CD14-positive monocyte (primary cell): ENCODE measurements around the gene TRNT1. TPM values are rescaled to one million over a fixed set of nuclear protein-coding genes. Genes with fewer than 3 reads are reported as not detected.

Experiments
- DNase-seq, 3 donors: peaks; one replicate each; pipeline ENCODE4 v3.0.0-alpha.2; 2011 to 2022
- H2AFZ ChIP-seq: 2 replicates; pipeline ENCODE4 v1.6.0; 2012; ENCODE audit warnings: mild to moderate bottlenecking, low read depth, low read length, inconsistent platforms; ENCODE audit not compliant: insufficient read depth, poor library complexity, severe bottlenecking
- H3K27ac ChIP-seq, 2 donors: 1 replicate in 1 of 2; 2 replicates in 1 of 2; pipeline ENCODE4 v1.5.1; 2012 to 2013; ENCODE audit warnings: low read length in 2 of 2, control low read depth in 1 of 2, inconsistent platforms in 1 of 2, low read depth in 1 of 2, mild to moderate bottlenecking in 1 of 2
- H3K27me3 ChIP-seq, 2 donors: one replicate each; pipeline versions ENCODE4 v1.6.0 to v1.6.1; 2011 to 2013; ENCODE audit warnings: low read length in 2 of 2; ENCODE audit not compliant: control insufficient read depth in 2 of 2, insufficient read depth in 2 of 2
- H3K36me3 ChIP-seq, 2 donors: replicated peaks in 1 of 2; 1 replicate in 1 of 2; 2 replicates in 1 of 2; pipeline versions ENCODE4 v1.5.1 to v1.6.1; 2012 to 2013; ENCODE audit warnings: low read length in 2 of 2, control low read depth in 1 of 2, inconsistent platforms in 1 of 2, mild to moderate bottlenecking in 1 of 2; ENCODE audit not compliant: insufficient read depth in 2 of 2, control insufficient read depth in 1 of 2
- H3K4me1 ChIP-seq, 2 donors: 1 replicate in 1 of 2; 2 replicates in 1 of 2; pipeline versions ENCODE4 v1.5.1 to v1.6.1; 2012 to 2013; ENCODE audit warnings: low read length in 2 of 2, control low read depth in 1 of 2, inconsistent platforms in 1 of 2, mild to moderate bottlenecking in 1 of 2, moderate library complexity in 1 of 2; ENCODE audit not compliant: insufficient read depth in 2 of 2, control insufficient read depth in 1 of 2
- H3K4me2 ChIP-seq: replicated peaks from 2 replicates; pipeline ENCODE3; 2012; ENCODE audit warnings: low read length, moderate library complexity, mild to moderate bottlenecking; ENCODE audit not compliant: poor library complexity, severe bottlenecking; ENCODE audit errors: extremely low read depth
- H3K4me3 ChIP-seq, 3 experiments: fragments of 200-600 bp in 1 of 3; sonication (generic) in 1 of 3; replicated peaks in 1 of 3; 1 replicate in 2 of 3; 2 replicates in 1 of 3; pipeline ENCODE4 v1.5.1; 2011 to 2013; ENCODE audit warnings: low read length in 3 of 3, mild to moderate bottlenecking in 3 of 3, control low read depth in 2 of 3, low read depth in 2 of 3, inconsistent platforms in 1 of 3, moderate library complexity in 1 of 3
- H3K79me2 ChIP-seq: 2 replicates; pipeline ENCODE4 v1.6.0; 2012; ENCODE audit warnings: mild to moderate bottlenecking, control low read depth, inconsistent platforms, low read length, moderate library complexity; ENCODE audit not compliant: insufficient read depth
- H3K9ac ChIP-seq: 2 replicates; pipeline ENCODE4 v1.6.0; 2017; ENCODE audit warnings: low read length, mild to moderate bottlenecking; ENCODE audit not compliant: insufficient read depth, poor library complexity, severe bottlenecking
- H3K9me3 ChIP-seq, 2 donors: replicated peaks in 1 of 2; 1 replicate in 1 of 2; 2 replicates in 1 of 2; pipeline versions ENCODE4 v1.5.1 to v1.6.1; 2012 to 2013; ENCODE audit warnings: low read length in 2 of 2, control low read depth in 1 of 2; ENCODE audit not compliant: control insufficient read depth in 1 of 2, insufficient read depth in 1 of 2
- H4K20me1 ChIP-seq: 2 replicates; pipeline ENCODE4 v1.6.0; 2012; ENCODE audit warnings: mild to moderate bottlenecking, low read length, control low read depth, moderate library complexity; ENCODE audit not compliant: insufficient read depth
- H3K27ac Mint-ChIP-seq, 7 donors: one replicate each; pipeline ENCODE4 v1.8.0; 2020; ENCODE audit warnings: mild to moderate bottlenecking in 7 of 7, mixed read lengths in 7 of 7, moderate library complexity in 6 of 7, inconsistent platforms in 2 of 7
- H3K27me3 Mint-ChIP-seq, 3 donors: one replicate each; pipeline ENCODE4 v1.8.0; 2021 to 2022; ENCODE audit warnings: low read depth in 3 of 3, mild to moderate bottlenecking in 3 of 3, mixed read lengths in 3 of 3, moderate library complexity in 3 of 3, inconsistent platforms in 1 of 3
- H3K36me3 Mint-ChIP-seq, 2 donors: one replicate each; pipeline ENCODE4 v1.8.0; 2020; ENCODE audit warnings: mixed read lengths in 2 of 2, inconsistent platforms in 1 of 2, mild to moderate bottlenecking in 1 of 2
- H3K4me1 Mint-ChIP-seq: one replicate; pipeline ENCODE4 v1.8.0; 2020; ENCODE audit warnings: mild to moderate bottlenecking, mixed read lengths
- H3K4me3 Mint-ChIP-seq, 2 donors: one replicate each; pipeline ENCODE4 v1.8.0; 2020; ENCODE audit warnings: mild to moderate bottlenecking in 2 of 2, mixed read lengths in 2 of 2, moderate library complexity in 1 of 2
- H3K9me3 Mint-ChIP-seq, 7 donors: one replicate each; pipeline ENCODE4 v1.8.0; 2020 to 2022; ENCODE audit warnings: mixed read lengths in 7 of 7, mild to moderate bottlenecking in 6 of 7, moderate library complexity in 6 of 7, inconsistent platforms in 2 of 7
- WGBS: methylation state at CpG from one replicate; pipeline ENCODE4 v1.1.5; 2013; ENCODE audit warnings: missing lambda C conversion rate; ENCODE audit not compliant: insufficient coverage; 5-methylcytosine and 5-hydroxymethylcytosine counted together
- intact Hi-C, 2 donors: fragments of 100-400 bp; cut with micrococcal nuclease; formaldehyde crosslinking; loops; one replicate each; pipeline versions ENCODE4 v1.15.0 to v1.15.1; 2023
- polyA plus RNA-seq, 3 donors: library from polyadenylated mRNA; depleted of rRNA in 1 of 3; unstranded in 2 of 3; stranded (reverse) in 1 of 3; fragments of 300-500 nt in 2 of 3; fragments of >200 nt in 1 of 3; fragmentation: Illumina TruSeq in 2 of 3; gene quantifications; 1 replicate in 2 of 3; 2 replicates in 1 of 3; pipeline ENCODE4 v1.2.3, GENCODE V29; 2012 to 2021
- TF ChIP-seq, protein P1 (sequence below): fragments of 200-600 bp; IDR thresholded peaks from one replicate; pipeline ENCODE4 v1.8.0; 2022; ENCODE audit warnings: antibody characterized with exemption, mild to moderate bottlenecking

TRNT1 gene
- polyA plus RNA-seq, 3 donors: 4.4 to 15.8 (median 10.3) TPM

- peaks cover 0 to 4% (median 2%) of the 10 kb centered on the region in 3 donors for H3K27me3 Mint-ChIP-seq
- Histone ChIP-seq H3K9me3 (no peaks in the 10 kb centered on the region), H3K4me2 (no peak overlapping the region), H3K36me3 (no peaks in the 10 kb centered on the region), H3K4me1 (no peaks in the 10 kb centered on the region), H3K79me2 (no peaks in the 10 kb centered on the region), H3K4me3 (no peak overlapping the region), H4K20me1 (no peaks in the 10 kb centered on the region), H3K9ac (no peak overlapping the region), H3K27ac (no peak overlapping the region), H3K27me3 (no peaks in the 10 kb centered on the region), H2AFZ (no peak overlapping the region)
- H3K36me3 Mint-ChIP-seq: no peaks in the 10 kb centered on the region
- DNase-seq: no peak
- no peak overlapping the region for H3K27ac Mint-ChIP-seq
- TF ChIP-seq, protein P1, sequence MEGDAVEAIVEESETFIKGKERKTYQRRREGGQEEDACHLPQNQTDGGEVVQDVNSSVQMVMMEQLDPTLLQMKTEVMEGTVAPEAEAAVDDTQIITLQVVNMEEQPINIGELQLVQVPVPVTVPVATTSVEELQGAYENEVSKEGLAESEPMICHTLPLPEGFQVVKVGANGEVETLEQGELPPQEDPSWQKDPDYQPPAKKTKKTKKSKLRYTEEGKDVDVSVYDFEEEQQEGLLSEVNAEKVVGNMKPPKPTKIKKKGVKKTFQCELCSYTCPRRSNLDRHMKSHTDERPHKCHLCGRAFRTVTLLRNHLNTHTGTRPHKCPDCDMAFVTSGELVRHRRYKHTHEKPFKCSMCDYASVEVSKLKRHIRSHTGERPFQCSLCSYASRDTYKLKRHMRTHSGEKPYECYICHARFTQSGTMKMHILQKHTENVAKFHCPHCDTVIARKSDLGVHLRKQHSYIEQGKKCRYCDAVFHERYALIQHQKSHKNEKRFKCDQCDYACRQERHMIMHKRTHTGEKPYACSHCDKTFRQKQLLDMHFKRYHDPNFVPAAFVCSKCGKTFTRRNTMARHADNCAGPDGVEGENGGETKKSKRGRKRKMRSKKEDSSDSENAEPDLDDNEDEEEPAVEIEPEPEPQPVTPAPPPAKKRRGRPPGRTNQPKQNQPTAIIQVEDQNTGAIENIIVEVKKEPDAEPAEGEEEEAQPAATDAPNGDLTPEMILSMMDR: no peak
- WGBS: 75% methylated on average over 2 of the region's 4 CpGs
- intact Hi-C loops: no loop called here
- no peak overlapping the region for H3K4me3 Mint-ChIP-seq
- peaks cover 0 to 6% (median 0%) of the 10 kb centered on the region in 7 donors for H3K9me3 Mint-ChIP-seq
- no peaks in the 10 kb centered on the region for H3K4me1 Mint-ChIP-seq
These were observed 7.3 kb upstream of the TRNT1 start for GRCh38 chr3:3119393-3119851.

DNA sequence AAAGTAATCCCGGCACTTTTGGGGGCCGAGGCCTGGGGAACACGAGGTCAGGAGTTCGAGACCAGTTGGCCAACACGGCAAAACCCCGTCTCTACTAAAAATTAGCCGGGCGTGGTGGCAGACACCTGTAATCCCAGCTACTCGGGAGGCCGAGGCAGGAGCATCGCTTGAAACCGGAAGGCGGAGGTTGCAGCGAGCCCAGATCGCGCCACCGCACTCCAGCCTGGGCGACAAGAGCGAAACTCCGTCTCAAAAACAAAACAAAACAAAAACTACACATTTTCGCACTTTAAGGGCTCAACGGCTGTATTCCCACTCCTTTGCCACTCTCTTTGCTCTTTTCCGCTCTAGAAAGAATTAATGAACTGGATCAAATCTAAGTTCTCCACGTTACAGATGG is 763 bp upstream of the TRNT1 start:
- Mint-ChIP-seq H3K27me3 (peaks cover 0 to 3% (median 0%) of the 10 kb centered on the region in 3 donors), H3K4me1 (peaks cover 20% of the 10 kb centered on the region), H3K27ac (peak overlapping the region; percentile 89 to 95 (median 93)), H3K36me3 (peaks cover 15 to 17% of the 10 kb centered on the region in 2 donors), H3K9me3 (peaks cover 0 to 5% (median 0%) of the 10 kb centered on the region in 7 donors), H3K4me3 (peak overlapping the region; percentile 88 to 93)
- intact Hi-C loops: loop anchor here in 1 of 2 donors (2.0 to 5.0 kb wide), 2 partner anchors 53 to 1176 kb away; partner anchors contain the start of genes CRBN and SETMAR
- Histone ChIP-seq H3K27ac (peak overlapping the region; percentile 84 to 98), H4K20me1 (no peaks in the 10 kb centered on the region), H3K4me3 (peak overlapping the region; percentile 68 to 94 (median 89)), H3K27me3 (no peaks in the 10 kb centered on the region), H3K9ac (peak overlapping the region; percentile 96), H3K36me3 (peaks cover 22 to 25% of the 10 kb centered on the region in 2 donors), H2AFZ (peak overlapping the region; percentile 99), H3K4me1 (peaks cover 17 to 19% of the 10 kb centered on the region in 2 donors), H3K4me2 (peak overlapping the region; percentile 96), H3K79me2 (peaks cover 39% of the 10 kb centered on the region), H3K9me3 (no peaks in the 10 kb centered on the region)
- TF ChIP-seq, protein P1: no peak
- DNase-seq: no peak
- 96% methylated on average over 23 of the region's 24 CpGs for WGBS
